Naive B cell (primary cell): ENCODE data around the gene BTBD9. TPM values are rescaled to one million over a fixed set of nuclear protein-coding genes. Genes with fewer than 3 reads are reported as not detected.

Experiments used
- ATAC-seq, 2 donors: fragments of 150-1000 bp; cut with Tn5 transposase; 2 replicates each; pipeline ENCODE4 v1.10.0; 2021; ENCODE audit warnings: low read depth in 2 of 2, mild to moderate bottlenecking in 2 of 2, moderate library complexity in 2 of 2
- DNase-seq: peaks from one replicate; pipeline ENCODE4 v3.0.0; 2022
- H3K27ac Mint-ChIP-seq, 6 donors: one replicate each; pipeline ENCODE4 v1.8.0; 2020 to 2022; ENCODE audit warnings: mild to moderate bottlenecking in 6 of 6, mixed read lengths in 6 of 6, moderate library complexity in 5 of 6, inconsistent platforms in 2 of 6
- H3K27me3 Mint-ChIP-seq, 3 donors: one replicate each; pipeline ENCODE4 v1.8.0; 2021 to 2022; ENCODE audit warnings: mixed read lengths in 3 of 3, mild to moderate bottlenecking in 1 of 3
- H3K36me3 Mint-ChIP-seq, 2 donors: one replicate each; pipeline ENCODE4 v1.8.0; 2020 to 2022; ENCODE audit warnings: mixed read lengths in 2 of 2, inconsistent platforms in 1 of 2, mild to moderate bottlenecking in 1 of 2
- H3K4me1 Mint-ChIP-seq, 3 donors: one replicate each; pipeline ENCODE4 v1.8.0; 2020 to 2022; ENCODE audit warnings: mixed read lengths in 3 of 3, inconsistent platforms in 1 of 3, mild to moderate bottlenecking in 1 of 3, moderate library complexity in 1 of 3
- H3K4me3 Mint-ChIP-seq, 8 donors: one replicate each; pipeline ENCODE4 v1.8.0; 2020 to 2022; ENCODE audit warnings: mild to moderate bottlenecking in 8 of 8, mixed read lengths in 8 of 8, moderate library complexity in 8 of 8, inconsistent platforms in 2 of 8
- H3K9me3 Mint-ChIP-seq, 7 donors: one replicate each; pipeline ENCODE4 v1.8.0; 2020 to 2022; ENCODE audit warnings: mixed read lengths in 7 of 7, mild to moderate bottlenecking in 5 of 7, inconsistent platforms in 2 of 7, moderate library complexity in 1 of 7
- polyA plus RNA-seq, 6 donors: library from polyadenylated mRNA; unstranded; fragments of 300-500 nt; fragmentation: Illumina TruSeq; gene quantifications; one replicate each; pipeline ENCODE4 v1.2.3, GENCODE V29; 2021; ENCODE audit warnings: low read depth in 6 of 6

The BTBD9 gene
- polyA plus RNA-seq, 6 donors from 2014 or later: 3.5 to 29.1 (median 20.2) TPM

- no peak overlapping the region for H3K27ac Mint-ChIP-seq
- H3K9me3 Mint-ChIP-seq: no peaks in the 10 kb centered on the region
- H3K36me3 Mint-ChIP-seq: peaks cover 10 to 16% of the 10 kb centered on the region in 2 donors
- ATAC-seq: no peak
- no peaks in the 10 kb centered on the region for H3K27me3 Mint-ChIP-seq
- H3K4me3 Mint-ChIP-seq: no peak overlapping the region
- H3K4me1 Mint-ChIP-seq: no peaks in the 10 kb centered on the region
- no peak for DNase-seq
Measured at GRCh38 chr6:38579010-38579628, 60.6 kb downstream of the BTBD9 start.

GRCh38 chr6:38578075-38578474 is 61.7 kb downstream of the BTBD9 start:
- peaks cover 0 to 4% (median 0%) of the 10 kb centered on the region in 7 donors for H3K9me3 Mint-ChIP-seq
- H3K27me3 Mint-ChIP-seq: no peaks in the 10 kb centered on the region
- no peak for DNase-seq
- H3K27ac Mint-ChIP-seq: peak overlapping the region in 2 of 6 donors; percentile 16 to 32
- no peak for ATAC-seq
- H3K4me3 Mint-ChIP-seq: no peak overlapping the region
- peaks cover 4 to 7% (median 5%) of the 10 kb centered on the region in 3 donors for H3K4me1 Mint-ChIP-seq
- H3K36me3 Mint-ChIP-seq: peaks cover 10 to 24% of the 10 kb centered on the region in 2 donors

GRCh38 chr6:38577492-38577891 is 62.2 kb downstream of the BTBD9 start:
- ATAC-seq: no peak
- peaks cover 0 to 4% (median 0%) of the 10 kb centered on the region in 7 donors for H3K9me3 Mint-ChIP-seq
- H3K36me3 Mint-ChIP-seq: peaks cover 10 to 24% of the 10 kb centered on the region in 2 donors
- H3K4me3 Mint-ChIP-seq: no peak overlapping the region
- no peak for DNase-seq
- H3K27ac Mint-ChIP-seq: peak overlapping the region in 2 of 6 donors; percentile 10 to 49
- H3K27me3 Mint-ChIP-seq: no peaks in the 10 kb centered on the region
- peaks cover 4 to 8% (median 5%) of the 10 kb centered on the region in 3 donors for H3K4me1 Mint-ChIP-seq

GRCh38 chr6:38573801-38574395 is 65.8 kb downstream of the BTBD9 start:
- Mint-ChIP-seq H3K9me3 (peaks cover 0 to 4% (median 0%) of the 10 kb centered on the region in 7 donors), H3K27me3 (no peaks in the 10 kb centered on the region), H3K36me3 (peaks cover 7 to 24% of the 10 kb centered on the region in 2 donors), H3K4me3 (peak overlapping the region in 2 of 8 donors; percentile 17 to 35), H3K4me1 (peaks cover 19 to 29% (median 26%) of the 10 kb centered on the region in 3 donors), H3K27ac (peak overlapping the region in 5 of 6 donors; percentile 57 to 98 (median 94))
- ATAC-seq (no peak), DNase-seq (no peak)

GRCh38 chr6:38572186-38572813 is 67.4 kb downstream of the BTBD9 start:
- no peaks in the 10 kb centered on the region for H3K27me3 Mint-ChIP-seq
- DNase-seq (peak; percentile 71), ATAC-seq (peak; percentile 93 to 96)
- peaks cover 3 to 24% of the 10 kb centered on the region in 2 donors for H3K36me3 Mint-ChIP-seq
- H3K27ac Mint-ChIP-seq: peak overlapping the region; percentile 98 to 100 (median 99)
- peaks cover 19 to 29% (median 26%) of the 10 kb centered on the region in 3 donors for H3K4me1 Mint-ChIP-seq
- peak overlapping the region; percentile 0 to 85 (median 80) for H3K4me3 Mint-ChIP-seq
- peaks cover 0 to 4% (median 0%) of the 10 kb centered on the region in 7 donors for H3K9me3 Mint-ChIP-seq

- Mint-ChIP-seq H3K9me3 (peaks cover 0 to 4% (median 0%) of the 10 kb centered on the region in 7 donors), H3K27me3 (no peaks in the 10 kb centered on the region), H3K27ac (peak overlapping the region; percentile 98 to 100 (median 99)), H3K4me3 (peak overlapping the region; percentile 0 to 85 (median 80)), H3K36me3 (peaks cover 0 to 24% of the 10 kb centered on the region in 2 donors), H3K4me1 (peaks cover 19 to 29% (median 26%) of the 10 kb centered on the region in 3 donors)
- ATAC-seq: peak; percentile 10 to 14
- no peak for DNase-seq
Measured at GRCh38 chr6:38571721-38572120, 68.0 kb downstream of the BTBD9 start.

- ATAC-seq (no peak), DNase-seq (peak; percentile 21)
- peaks cover 0 to 21% of the 10 kb centered on the region in 2 donors for H3K36me3 Mint-ChIP-seq
- H3K27me3 Mint-ChIP-seq: no peaks in the 10 kb centered on the region
- H3K4me3 Mint-ChIP-seq: peak overlapping the region in 4 of 8 donors; percentile 22 to 69 (median 38)
- H3K27ac Mint-ChIP-seq: peak overlapping the region in 5 of 6 donors; percentile 98 to 100 (median 99)
- H3K4me1 Mint-ChIP-seq: peaks cover 19 to 29% (median 26%) of the 10 kb centered on the region in 3 donors
- peaks cover 0 to 4% (median 0%) of the 10 kb centered on the region in 7 donors for H3K9me3 Mint-ChIP-seq
Measured at GRCh38 chr6:38570750-38571149, 69.0 kb downstream of the BTBD9 start.

GRCh38 chr6:38567436-38567835 is 72.3 kb downstream of the BTBD9 start:
- DNase-seq (no peak), ATAC-seq (no peak)
- Mint-ChIP-seq H3K9me3 (no peaks in the 10 kb centered on the region), H3K27ac (peak overlapping the region in 1 of 6 donors; percentile 10), H3K36me3 (no peaks in the 10 kb centered on the region), H3K4me1 (peaks cover 33 to 48% (median 38%) of the 10 kb centered on the region in 3 donors), H3K27me3 (no peaks in the 10 kb centered on the region), H3K4me3 (no peak overlapping the region)

- H3K9me3 Mint-ChIP-seq: no peaks in the 10 kb centered on the region
- H3K4me3 Mint-ChIP-seq: no peak overlapping the region
- H3K27ac Mint-ChIP-seq: no peak overlapping the region
Measured at GRCh38 chr6:38566295-38567030, 73.3 kb downstream of the BTBD9 start.

GRCh38 chr6:38564301-38564700 is 75.4 kb downstream of the BTBD9 start:
- peaks cover 17 to 30% (median 19%) of the 10 kb centered on the region in 3 donors for H3K4me1 Mint-ChIP-seq
- peaks cover 1 to 4% of the 10 kb centered on the region in 2 donors for H3K36me3 Mint-ChIP-seq
- H3K4me3 Mint-ChIP-seq: peak overlapping the region in 2 of 8 donors; percentile 25 to 35
- no peaks in the 10 kb centered on the region for H3K27me3 Mint-ChIP-seq
- peak overlapping the region in 3 of 6 donors; percentile 27 to 37 (median 31) for H3K27ac Mint-ChIP-seq
- H3K9me3 Mint-ChIP-seq: no peaks in the 10 kb centered on the region
- ATAC-seq (peak in 1 of 2 donors; percentile 37), DNase-seq (no peak)

More at GRCh38 chr6:38566295-38567030, 73.3 kb downstream of the BTBD9 start:
- H3K36me3 Mint-ChIP-seq: peaks cover 0 to 4% of the 10 kb centered on the region in 2 donors
- H3K27me3 Mint-ChIP-seq: no peaks in the 10 kb centered on the region
- DNase-seq (no peak), ATAC-seq (no peak)
- peaks cover 25 to 39% (median 28%) of the 10 kb centered on the region in 3 donors for H3K4me1 Mint-ChIP-seq

GRCh38 chr6:38555606-38556005 is 84.1 kb downstream of the BTBD9 start:
- H3K27me3 Mint-ChIP-seq: no peaks in the 10 kb centered on the region
- peaks cover 0 to 8% (median 0%) of the 10 kb centered on the region in 3 donors for H3K4me1 Mint-ChIP-seq
- no peak overlapping the region for H3K4me3 Mint-ChIP-seq

GRCh38 chr6:38554700-38555413 is 84.9 kb downstream of the BTBD9 start:
- DNase-seq: no peak
- ATAC-seq: no peak
- Mint-ChIP-seq H3K4me1 (peaks cover 0 to 6% (median 0%) of the 10 kb centered on the region in 3 donors), H3K36me3 (peaks cover 0 to 8% of the 10 kb centered on the region in 2 donors), H3K27me3 (no peaks in the 10 kb centered on the region), H3K4me3 (no peak overlapping the region), H3K9me3 (peaks cover 0 to 13% (median 3%) of the 10 kb centered on the region in 7 donors), H3K27ac (no peak overlapping the region)

More at GRCh38 chr6:38555606-38556005, 84.1 kb downstream of the BTBD9 start:
- H3K27ac Mint-ChIP-seq: peak overlapping the region in 1 of 6 donors; percentile 5
- no peak for DNase-seq
- peaks cover 0 to 8% of the 10 kb centered on the region in 2 donors for H3K36me3 Mint-ChIP-seq
- H3K9me3 Mint-ChIP-seq: peaks cover 0 to 13% (median 3%) of the 10 kb centered on the region in 7 donors
- no peak for ATAC-seq
